Central memory CD4-positive, alpha-beta T cell (primary cell): ENCODE data around the gene PBX4.
A peak's percentile ranks its signal among the peaks of the same experiment; 100 is the strongest.

Experiments
- DNase-seq: peaks from one replicate; pipeline ENCODE4 v3.0.0; 2022

PBX4 gene

DNA sequence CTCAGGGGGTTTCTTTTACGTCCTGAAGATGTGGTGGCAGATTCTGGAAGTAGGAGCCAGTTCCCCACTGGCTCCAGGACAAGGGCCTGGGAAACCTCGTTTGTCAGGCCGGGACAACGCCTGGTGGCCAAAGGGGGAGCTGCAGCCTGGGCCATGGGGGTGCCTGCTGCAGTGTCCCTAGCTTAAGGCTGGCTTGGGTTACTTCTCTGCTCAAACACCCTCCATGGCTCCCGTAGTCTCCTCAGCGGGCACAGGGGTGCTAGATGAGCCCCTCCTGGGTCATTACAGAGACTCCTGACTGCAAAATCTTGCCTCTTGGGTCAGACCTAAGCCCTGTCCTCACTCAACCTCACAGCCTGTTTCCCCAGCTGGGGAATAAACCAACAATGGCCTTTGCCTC is 65.7 kb downstream of the PBX4 start:
- DNase-seq, result no peak

DNA sequence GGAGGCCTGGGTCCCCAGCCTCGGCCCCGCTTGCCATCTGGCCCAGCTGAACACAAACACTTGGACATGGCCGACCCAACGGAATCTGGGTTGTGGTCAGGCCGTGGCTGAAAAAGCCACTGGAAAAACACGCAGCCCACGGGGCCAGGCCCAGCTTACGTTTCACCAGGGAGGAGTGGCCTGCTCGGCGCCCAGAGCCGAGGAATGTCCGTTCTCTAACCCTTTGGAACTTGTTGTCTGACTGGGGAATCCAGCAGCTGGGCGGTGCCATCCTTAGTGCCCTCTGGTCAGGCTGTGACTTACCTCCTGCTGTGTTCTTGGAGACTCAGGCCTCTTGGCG is 66.7 kb downstream of the PBX4 start:
- no peak for DNase-seq

GRCh38 chr19:19550972-19551852 is 67.3 kb downstream of the PBX4 start:
- no peak for DNase-seq

DNA sequence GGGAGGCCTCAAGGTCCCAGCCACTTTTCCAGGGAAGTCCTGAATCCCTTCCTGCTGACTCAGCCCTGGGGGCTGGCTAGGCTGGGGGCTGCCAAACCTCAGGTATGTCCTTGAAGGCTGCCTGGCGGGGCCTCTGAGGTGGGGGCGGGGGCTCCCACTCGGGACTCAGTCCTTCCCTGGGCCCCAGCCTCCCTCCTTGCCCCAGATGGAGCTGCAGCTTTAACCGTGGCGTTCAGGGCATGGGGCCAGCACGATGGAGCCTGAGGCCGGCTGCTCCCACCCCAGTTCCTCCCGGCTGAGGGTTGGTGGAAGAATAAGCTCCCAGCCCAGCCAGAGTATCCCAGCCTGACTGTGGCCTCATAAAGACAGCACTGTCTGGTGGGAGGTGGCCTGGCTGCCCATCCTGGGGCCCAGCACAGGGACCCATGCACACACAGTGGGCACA is 68.0 kb downstream of the PBX4 start:
- no peak for DNase-seq

- no peak for DNase-seq
Observed at GRCh38 chr19:19549804-19550464, 68.6 kb downstream of the PBX4 start.

DNA sequence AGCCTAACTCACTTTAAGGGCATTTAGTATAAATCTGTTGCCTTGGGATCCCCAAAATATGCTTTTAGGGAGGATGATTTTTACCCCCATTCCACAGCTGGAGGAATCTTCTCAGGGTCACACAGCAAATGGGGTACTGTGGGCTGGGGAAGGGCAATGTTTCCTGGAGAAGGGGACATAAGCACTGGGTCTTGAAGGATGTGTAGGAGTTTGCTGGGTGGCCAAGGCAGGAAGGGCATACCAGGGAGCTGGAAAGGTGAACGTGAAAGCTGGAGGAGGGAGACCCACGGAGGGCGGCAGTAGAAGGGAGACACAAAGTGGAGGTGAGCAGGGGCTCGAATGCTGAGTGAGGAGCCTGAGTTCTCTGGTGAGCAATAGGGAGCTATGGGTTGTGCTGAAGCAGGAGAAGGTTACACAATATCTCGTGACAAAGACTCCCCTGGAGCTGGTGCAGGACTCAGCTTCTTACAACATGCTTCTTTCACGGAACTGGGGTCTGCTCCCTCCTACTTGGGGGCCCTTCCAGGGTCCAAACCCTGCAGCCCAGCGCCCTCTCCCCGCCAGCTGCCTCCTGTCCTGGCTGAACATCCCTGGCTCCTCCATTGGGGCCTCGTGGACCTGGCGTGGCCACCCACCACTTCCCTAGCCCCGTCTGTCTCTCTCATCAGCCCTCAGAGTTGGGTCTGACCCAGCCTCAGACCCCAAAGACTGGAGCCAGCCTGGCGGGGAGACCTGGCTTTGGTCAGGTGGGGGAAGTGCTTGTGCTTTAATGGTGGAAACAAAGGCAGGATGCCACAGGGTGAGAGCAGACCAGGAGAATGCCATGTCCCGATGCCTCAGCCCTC is 69.3 kb downstream of the PBX4 start:
- no peak for DNase-seq

- DNase-seq, result no peak
Observed at GRCh38 chr19:19547674-19548336, 70.7 kb downstream of the PBX4 start.

DNA sequence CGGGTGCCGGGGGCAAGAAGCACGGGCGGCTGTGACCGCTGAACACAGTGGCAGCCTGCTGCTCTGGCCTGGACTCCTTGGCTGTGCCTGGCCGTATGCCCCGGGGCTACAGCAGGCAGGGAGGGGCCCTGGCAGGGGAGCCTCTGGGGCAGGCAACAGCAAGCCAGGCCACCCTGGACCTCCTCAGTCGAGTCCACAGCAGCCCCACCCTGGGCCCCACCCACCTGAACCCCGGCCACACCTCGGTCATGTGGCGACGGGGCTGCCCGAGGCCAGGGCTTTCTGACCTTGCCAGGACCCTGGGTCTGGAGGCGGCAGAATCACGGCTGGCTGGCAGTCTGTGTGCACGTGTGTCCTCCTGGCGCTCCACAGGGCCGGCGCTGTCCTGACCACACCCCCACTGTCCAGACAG is 71.7 kb downstream of the PBX4 start:
- DNase-seq, result no peak

- no peak for DNase-seq
Observed at GRCh38 chr19:19545707-19546106, 72.8 kb downstream of the PBX4 start.

GRCh38 chr19:19544954-19545591 is 73.4 kb downstream of the PBX4 start:
- DNase-seq, result no peak

DNA sequence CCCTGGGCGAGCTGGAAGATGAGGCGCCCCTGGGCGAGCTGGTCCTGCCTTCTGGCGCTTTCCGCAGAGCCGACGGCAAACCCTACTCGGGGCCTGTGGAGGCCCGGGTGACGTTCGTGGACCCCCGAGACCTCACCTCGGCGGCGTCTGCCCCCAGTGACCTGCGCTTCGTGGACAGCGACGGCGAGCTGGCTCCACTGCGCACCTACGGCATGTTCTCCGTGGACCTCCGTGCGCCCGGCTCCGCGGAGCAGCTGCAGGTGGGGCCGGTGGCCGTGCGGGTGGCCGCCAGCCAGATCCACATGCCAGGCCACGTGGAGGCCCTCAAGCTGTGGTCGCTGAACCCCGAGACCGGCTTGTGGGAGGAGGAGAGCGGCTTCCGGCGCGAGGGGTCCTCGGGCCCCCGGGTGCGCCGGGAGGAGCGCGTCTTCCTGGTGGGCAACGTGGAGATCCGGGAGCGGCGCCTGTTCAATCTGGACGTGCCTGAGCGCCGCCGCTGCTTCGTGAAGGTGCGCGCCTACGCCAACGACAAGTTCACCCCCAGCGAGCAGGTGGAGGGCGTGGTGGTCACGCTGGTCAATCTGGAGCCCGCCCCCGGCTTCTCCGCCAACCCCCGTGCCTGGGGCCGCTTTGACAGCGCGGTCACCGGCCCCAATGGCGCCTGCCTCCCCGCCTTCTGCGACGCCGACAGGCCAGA is 74.1 kb downstream of the PBX4 start:
- no peak for DNase-seq

- no peak for DNase-seq
Observed at GRCh38 chr19:19543640-19544039, 74.8 kb downstream of the PBX4 start.

DNA sequence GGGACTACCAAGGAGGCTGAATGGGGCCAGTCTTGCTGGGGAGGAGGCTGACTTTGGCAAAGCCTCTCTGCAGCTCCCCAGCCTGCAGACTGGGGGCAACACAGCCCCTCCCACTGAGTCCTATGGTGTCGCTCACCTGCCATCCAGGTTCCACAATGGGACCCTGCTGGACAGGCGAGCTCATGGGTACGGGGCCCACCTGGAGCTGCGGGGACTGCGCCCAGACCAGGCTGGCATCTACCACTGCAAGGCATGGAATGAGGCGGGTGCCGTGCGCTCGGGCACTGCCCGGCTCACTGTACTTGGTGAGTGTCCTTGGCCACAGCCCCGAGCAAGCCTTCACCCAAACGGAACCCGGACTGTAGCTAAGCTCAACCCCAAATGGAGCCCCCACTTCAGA is 75.4 kb downstream of the PBX4 start:
- DNase-seq, result no peak

GRCh38 chr19:19542507-19542906 is 76.0 kb downstream of the PBX4 start:
- no peak for DNase-seq

- DNase-seq, result no peak
Observed at GRCh38 chr19:19541616-19542015, 76.9 kb downstream of the PBX4 start.

GRCh38 chr19:19540715-19541515 is 77.6 kb downstream of the PBX4 start:
- DNase-seq, result peak; percentile 60

- peak; percentile 46 for DNase-seq
Observed at GRCh38 chr19:19540064-19540714, 78.3 kb downstream of the PBX4 start.

GRCh38 chr19:19539698-19540063 is 78.8 kb downstream of the PBX4 start:
- no peak for DNase-seq

- no peak for DNase-seq
Observed at GRCh38 chr19:19538785-19539166, 79.7 kb downstream of the PBX4 start.

DNA sequence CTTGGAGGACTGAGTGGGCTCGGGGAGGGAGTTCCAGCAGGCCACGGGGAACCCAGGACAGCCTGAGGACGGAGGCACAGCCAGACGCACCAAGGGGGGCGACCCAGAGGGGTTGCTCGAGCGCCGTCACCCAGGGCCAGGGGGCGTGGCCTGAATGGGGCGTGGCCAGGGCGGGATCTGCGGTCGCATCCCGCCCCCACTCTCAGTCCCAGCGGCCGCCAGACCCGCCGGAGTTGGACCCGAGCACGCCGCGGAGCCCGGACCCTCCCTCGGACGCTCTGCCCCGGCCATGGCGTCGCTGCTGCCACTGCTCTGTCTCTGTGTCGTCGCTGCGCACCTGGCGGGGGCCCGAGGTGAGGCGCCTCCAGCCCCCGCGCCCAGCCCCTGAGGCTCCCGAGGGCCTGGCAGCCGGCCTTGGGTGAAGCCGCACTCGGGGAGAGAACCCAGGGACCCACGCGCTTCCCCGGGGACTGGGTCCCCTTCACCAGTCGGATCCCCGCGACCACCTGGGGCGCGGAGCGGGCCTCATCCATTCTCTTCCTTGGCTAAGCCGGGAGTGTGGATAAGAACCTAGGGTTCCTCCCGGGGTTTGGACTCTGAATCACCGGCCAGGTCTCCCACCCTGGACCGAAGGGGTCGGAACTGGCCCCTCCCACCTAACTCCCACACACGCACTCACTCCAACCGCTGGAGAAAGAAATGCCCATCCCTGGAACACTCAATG is 80.3 kb downstream of the PBX4 start, which contains the start of gene CILP2:
CILP2 (plus strand) TSS at position 205 of the 724 bp plus-strand sequence; CDS start at position 290, 85 bp downstream.
- DNase-seq, result peak; percentile 25
